Ovary (tissue), 3 donors: Measurements from ENCODE around the gene CHMP6.

ENCODE experiments used
- EP300 ChIP-seq: sonication (generic); formaldehyde crosslinking; IDR thresholded peaks from one replicate; pipeline ENCODE4 v1.6.1; 2017; ENCODE audit warnings: antibody characterized with exemption
- POLR2A ChIP-seq: fragments of 450-650 bp; IDR thresholded peaks from one replicate; pipeline ENCODE4 v1.6.1; 2017; ENCODE audit warnings: antibody characterized with exemption, mild to moderate bottlenecking, moderate library complexity
- TF ChIP-seq, protein P1 (sequence below), 3 donors: fragments of 450-650 bp in 2 of 3; fragments of 200-600 bp in 1 of 3; IDR thresholded peaks; one replicate each; pipeline versions ENCODE4 v1.5.1 to v1.8.0; 2016 to 2022; ENCODE audit warnings: antibody characterized with exemption in 3 of 3, mild to moderate bottlenecking in 1 of 3
- donor health status: DM: no; HTN: no; CAD: no.

DNA sequence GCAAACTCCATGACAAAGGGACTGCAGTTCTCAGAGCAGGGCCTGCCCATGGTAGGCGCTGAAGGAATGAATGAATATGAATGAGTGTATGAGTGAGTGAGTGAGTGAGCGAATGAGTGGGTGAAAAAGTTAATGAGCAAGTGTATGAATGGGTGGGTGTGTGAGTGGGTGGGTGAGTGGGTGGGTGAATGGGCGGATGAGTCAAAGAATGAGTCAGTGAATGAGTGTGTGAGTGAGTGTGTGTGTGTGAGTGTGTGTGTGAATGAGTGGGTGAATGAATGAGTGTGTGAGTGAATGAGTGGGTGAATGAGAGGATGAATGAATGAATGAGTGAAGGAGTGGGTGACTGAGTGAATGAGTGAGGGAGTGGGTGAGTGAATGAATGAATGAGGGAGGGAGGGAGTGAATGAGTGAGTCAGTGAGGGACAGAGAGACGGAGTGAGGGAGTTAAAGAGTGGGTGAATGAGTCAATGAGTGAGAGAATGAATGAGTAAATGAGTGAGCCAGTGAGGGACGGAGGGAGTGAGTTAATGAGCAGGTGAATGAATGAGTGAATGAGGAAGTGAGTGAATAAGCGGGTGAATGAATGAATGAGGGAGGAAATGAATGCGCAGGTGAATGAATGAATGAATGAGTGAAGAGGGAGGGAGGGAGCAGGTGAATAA lies 11.1 kb upstream of the CHMP6 start:
- TF ChIP-seq, protein P1, sequence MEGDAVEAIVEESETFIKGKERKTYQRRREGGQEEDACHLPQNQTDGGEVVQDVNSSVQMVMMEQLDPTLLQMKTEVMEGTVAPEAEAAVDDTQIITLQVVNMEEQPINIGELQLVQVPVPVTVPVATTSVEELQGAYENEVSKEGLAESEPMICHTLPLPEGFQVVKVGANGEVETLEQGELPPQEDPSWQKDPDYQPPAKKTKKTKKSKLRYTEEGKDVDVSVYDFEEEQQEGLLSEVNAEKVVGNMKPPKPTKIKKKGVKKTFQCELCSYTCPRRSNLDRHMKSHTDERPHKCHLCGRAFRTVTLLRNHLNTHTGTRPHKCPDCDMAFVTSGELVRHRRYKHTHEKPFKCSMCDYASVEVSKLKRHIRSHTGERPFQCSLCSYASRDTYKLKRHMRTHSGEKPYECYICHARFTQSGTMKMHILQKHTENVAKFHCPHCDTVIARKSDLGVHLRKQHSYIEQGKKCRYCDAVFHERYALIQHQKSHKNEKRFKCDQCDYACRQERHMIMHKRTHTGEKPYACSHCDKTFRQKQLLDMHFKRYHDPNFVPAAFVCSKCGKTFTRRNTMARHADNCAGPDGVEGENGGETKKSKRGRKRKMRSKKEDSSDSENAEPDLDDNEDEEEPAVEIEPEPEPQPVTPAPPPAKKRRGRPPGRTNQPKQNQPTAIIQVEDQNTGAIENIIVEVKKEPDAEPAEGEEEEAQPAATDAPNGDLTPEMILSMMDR (IDR thresholded peaks at IDR 0.05), result no peak
- TF ChIP-seq POLR2A (no peak), EP300 (no peak)
